H1 (cell line): ENCODE results near the gene UBE2D4. TPM values are rescaled to one million over a fixed set of nuclear protein-coding genes. Genes with fewer than 3 reads are reported as not detected.

Experiments
- CTCF ChIA-PET: fragments of 300-600 bp; sonication (Branson Sonifier 250); formaldehyde crosslinking; loops from one replicate; lab custom pipeline; 2021; ENCODE audit not compliant: partially characterized antibody; lab: Charles Lee
- POLR2A ChIA-PET: fragments of 300-600 bp; sonication (Branson Sonifier 250); formaldehyde crosslinking; loops from one replicate; lab custom pipeline; 2021; ENCODE audit warnings: inconsistent platforms; ENCODE audit not compliant: partially characterized antibody; lab: Charles Lee
- DNase-seq, 2 experiments: peaks; one replicate each; pipeline versions ENCODE4 v3.0.0 to v3.0.0-alpha.2; 2010 to 2022; ENCODE audit warnings: low spot score in 2 of 2, low read depth in 1 of 2, mixed read lengths in 1 of 2
- FAIRE-seq: peaks from 2 replicates; lab custom pipeline; 2011; peaks lifted over from hg19 to GRCh38; lab: Jason Lieb, UNC
- H2AFZ ChIP-seq: 2 replicates; pipeline ENCODE4 v1.8.1; 2012; ENCODE audit warnings: low read length, inconsistent platforms
- H2AK5ac ChIP-seq: 2 replicates; pipeline ENCODE4 v1.6.1; 2013; ENCODE audit warnings: low read depth, low read length
- H2BK120ac ChIP-seq: replicated peaks from 2 replicates; pipeline ENCODE3; 2013; ENCODE audit warnings: low read depth, low read length, inconsistent platforms
- H2BK12ac ChIP-seq: 2 replicates; pipeline ENCODE4 v1.6.1; 2013; ENCODE audit warnings: low read depth, low read length
- H2BK15ac ChIP-seq: 2 replicates; pipeline ENCODE4 v1.6.1; 2013; ENCODE audit warnings: low read length
- H2BK20ac ChIP-seq: 2 replicates; pipeline ENCODE4 v1.6.1; 2013; ENCODE audit warnings: low read length
- H2BK5ac ChIP-seq: 2 replicates; pipeline ENCODE4 v1.6.1; 2013; ENCODE audit warnings: low read depth, low read length
- H3K14ac ChIP-seq: 2 replicates; pipeline ENCODE4 v1.6.1; 2013; ENCODE audit warnings: inconsistent platforms; ENCODE audit not compliant: insufficient read length
- H3K18ac ChIP-seq: 2 replicates; pipeline ENCODE4 v1.6.1; 2013; ENCODE audit warnings: low read length; ENCODE audit errors: extremely low read depth
- H3K23ac ChIP-seq: 2 replicates; pipeline ENCODE4 v1.6.1; 2013; ENCODE audit warnings: inconsistent platforms; ENCODE audit not compliant: insufficient read length
- H3K23me2 ChIP-seq: 2 replicates; pipeline ENCODE4 v1.6.1; 2013; ENCODE audit warnings: low read depth, low read length
- H3K27ac ChIP-seq: 2 replicates; pipeline ENCODE4 v1.6.1; 2011; ENCODE audit warnings: low read depth, low read length, inconsistent platforms
- H3K27me3 ChIP-seq, 4 experiments: replicated peaks in 1 of 4; 1 replicate in 1 of 4; 2 replicates in 3 of 4; pipeline versions ENCODE4 v1.6.1 to v1.8.1; 2011 to 2013; ENCODE audit warnings: low read length in 3 of 4, mild to moderate bottlenecking in 3 of 4, inconsistent platforms in 2 of 4, mixed read lengths in 2 of 4, moderate library complexity in 1 of 4; ENCODE audit not compliant: control insufficient read depth in 3 of 4, insufficient read depth in 3 of 4; ENCODE audit errors: extremely low read depth in 1 of 4
- H3K36me3 ChIP-seq, 4 experiments: 2 replicates each; pipeline versions ENCODE4 v1.6.1 to v1.8.1; 2011 to 2013; ENCODE audit warnings: mild to moderate bottlenecking in 4 of 4, low read length in 3 of 4, moderate library complexity in 2 of 4, control low read depth in 1 of 4, inconsistent platforms in 1 of 4; ENCODE audit not compliant: insufficient read depth in 4 of 4, control insufficient read depth in 2 of 4
- H3K4ac ChIP-seq: replicated peaks from 2 replicates; pipeline ENCODE3; 2013; ENCODE audit warnings: low read length, low read depth, mixed read lengths, inconsistent platforms; ENCODE audit not compliant: insufficient read length
- H3K4me1 ChIP-seq, 4 experiments: replicated peaks in 1 of 4; 1 replicate in 1 of 4; 2 replicates in 3 of 4; pipeline versions ENCODE4 v1.6.1 to v1.8.1; 2011 to 2013; ENCODE audit warnings: low read length in 3 of 4, inconsistent platforms in 2 of 4, mixed read lengths in 1 of 4; ENCODE audit not compliant: insufficient read depth in 4 of 4, control insufficient read depth in 3 of 4
- H3K4me2 ChIP-seq, 2 experiments: 2 replicates each; pipeline versions ENCODE4 v1.6.1 to v1.8.1; 2011 to 2013; ENCODE audit warnings: low read depth in 2 of 2, low read length in 2 of 2, control low read depth in 1 of 2, inconsistent platforms in 1 of 2, mild to moderate bottlenecking in 1 of 2; ENCODE audit not compliant: insufficient read depth in 1 of 2
- H3K4me3 ChIP-seq, 4 experiments: fragments of 200-600, 300-600 bp in 1 of 4; sonication (generic), shearing (Covaris generic), sonication (Bioruptor Twin) in 1 of 4; 2 replicates each; pipeline versions ENCODE4 v1.5.1 to v1.8.1; 2011 to 2016; ENCODE audit warnings: low read length in 4 of 4, low read depth in 3 of 4, control low read depth in 2 of 4, inconsistent platforms in 2 of 4, mild to moderate bottlenecking in 2 of 4, mixed read lengths in 1 of 4, moderate library complexity in 1 of 4; ENCODE audit not compliant: insufficient read depth in 2 of 4; ENCODE audit errors: extremely low read depth in 1 of 4
- H3K56ac ChIP-seq: replicated peaks from 2 replicates; pipeline ENCODE3; 2013; ENCODE audit warnings: low read depth, mild to moderate bottlenecking, mixed read lengths, low read length, inconsistent platforms; ENCODE audit not compliant: insufficient read length
- H3K79me1 ChIP-seq: 2 replicates; pipeline ENCODE4 v1.6.1; 2013; ENCODE audit warnings: low read depth, low read length, control low read depth
- H3K79me2 ChIP-seq, 2 experiments: 2 replicates each; pipeline versions ENCODE4 v1.6.1 to v1.8.1; 2012 to 2013; ENCODE audit warnings: low read length in 2 of 2, mild to moderate bottlenecking in 2 of 2, inconsistent platforms in 1 of 2; ENCODE audit not compliant: insufficient read depth in 2 of 2, control insufficient read depth in 1 of 2
- H3K9ac ChIP-seq, 4 experiments: replicated peaks in 1 of 4; 1 replicate in 1 of 4; 2 replicates in 3 of 4; pipeline versions ENCODE4 v1.6.1 to v1.8.1; 2011 to 2013; ENCODE audit warnings: low read depth in 3 of 4, low read length in 3 of 4, control low read depth in 2 of 4, mild to moderate bottlenecking in 2 of 4, moderate library complexity in 2 of 4, inconsistent platforms in 1 of 4; ENCODE audit errors: extremely low read depth in 1 of 4
- H3K9me3 ChIP-seq, 2 experiments: 2 replicates each; pipeline versions ENCODE4 v1.6.1 to v1.8.1; 2012 to 2013; ENCODE audit warnings: mild to moderate bottlenecking in 2 of 2, moderate library complexity in 2 of 2, control low read depth in 1 of 2, inconsistent platforms in 1 of 2, low read depth in 1 of 2, low read length in 1 of 2, mixed read lengths in 1 of 2; ENCODE audit not compliant: insufficient read depth in 2 of 2
- H4K20me1 ChIP-seq, 2 experiments: replicated peaks in 1 of 2; 2 replicates each; pipeline versions ENCODE3 to v1.8.1; 2011 to 2013; ENCODE audit warnings: inconsistent platforms in 2 of 2, low read length in 2 of 2, mild to moderate bottlenecking in 1 of 2; ENCODE audit not compliant: insufficient read depth in 2 of 2, control insufficient read depth in 1 of 2
- H4K5ac ChIP-seq: 2 replicates; pipeline ENCODE4 v1.6.1; 2013; ENCODE audit warnings: low read length, low read depth, mixed read lengths, inconsistent platforms; ENCODE audit not compliant: insufficient read length
- H4K8ac ChIP-seq: 2 replicates; pipeline ENCODE4 v1.8.0; 2013; ENCODE audit warnings: mild to moderate bottlenecking, moderate library complexity, low read length, inconsistent platforms; ENCODE audit not compliant: insufficient read depth; ENCODE audit errors: extremely low read depth
- H4K91ac ChIP-seq: replicated peaks from 2 replicates; pipeline ENCODE3; 2013; ENCODE audit warnings: low read length, mixed read lengths, inconsistent platforms; ENCODE audit not compliant: insufficient read length
- BRCA1 ChIP-seq: IDR thresholded peaks from 2 replicates; pipeline ENCODE4 v1.6.1; 2012; ENCODE audit warnings: low read depth, low read length, improper control_type of control experiment
- KDM5A ChIP-seq: fragments of 200-600 bp; IDR thresholded peaks from 2 replicates; pipeline ENCODE4 v1.7.1; 2012; ENCODE audit warnings: mild to moderate bottlenecking, low read length, inconsistent platforms, mixed read lengths
- NANOG ChIP-seq: IDR thresholded peaks from 2 replicates; pipeline ENCODE4 v1.6.1; 2011; ENCODE audit warnings: low read length, low read depth, mild to moderate bottlenecking, inconsistent platforms; ENCODE audit not compliant: insufficient read depth, poor library complexity, severe bottlenecking
- NRF1 ChIP-seq: IDR thresholded peaks from 2 replicates; pipeline ENCODE4 v1.6.1; 2011; ENCODE audit warnings: mild to moderate bottlenecking, low read depth, low read length, improper control_type of control experiment
- SIRT6 ChIP-seq: IDR thresholded peaks from one replicate; pipeline ENCODE4 v1.7.1; 2012; ENCODE audit warnings: low read length, inconsistent platforms
- SIX5 ChIP-seq: IDR thresholded peaks from 2 replicates; pipeline ENCODE4 v1.6.1; 2011; ENCODE audit warnings: mild to moderate bottlenecking, low read depth, low read length
- WGBS, 2 experiments: shearing (Covaris generic) in 1 of 2; methylation state at CpG; one replicate each; pipeline versions ENCODE4 v1.1.6 to v1.1.7; 2013 to 2015; ENCODE audit warnings: low lambda C conversion rate in 2 of 2, mixed read lengths in 2 of 2, inconsistent platforms in 1 of 2, low coverage in 1 of 2, missing lambda C conversion rate in 1 of 2; ENCODE audit not compliant: insufficient replicate concordance in 2 of 2, insufficient coverage in 1 of 2, insufficient read length in 1 of 2; ENCODE audit errors: extremely low coverage in 1 of 2, missing lambda C conversion rate in 1 of 2; 5-methylcytosine and 5-hydroxymethylcytosine counted together
- polyA plus RNA-seq, 7 experiments: library from polyadenylated mRNA; depleted of rRNA in 3 of 7; stranded (reverse) in 5 of 7; unstranded in 2 of 7; fragments of >200 nt in 5 of 7; fragments of 200-250 nt in 2 of 7; gene quantifications; 1 replicate in 5 of 7; 2 replicates in 1 of 7; 4 replicates in 1 of 7; pipeline versions ENCODE4 v1.2.1 to v1.2.3, GENCODE V29; 2011 to 2013; ENCODE audit warnings: missing spikeins in 2 of 7, mixed read lengths in 2 of 7
- total RNA-seq: library from RNA; stranded (reverse); fragmentation: NEBNext Ultra II Directional; extraction: Animal tissue kit (Norgen Biotek cat#: 25700); gene quantifications from 2 replicates; pipeline ENCODE4 v1.2.1, GENCODE V29; 2021
- TF ChIP-seq, protein P1 (sequence below): IDR thresholded peaks from 2 replicates; pipeline ENCODE4 v1.6.1; 2012; ENCODE audit warnings: low read length, inconsistent platforms
- TF ChIP-seq, protein P2 (sequence below): IDR thresholded peaks from 2 replicates; pipeline ENCODE4 v1.6.1; 2011; ENCODE audit warnings: low read length, improper control_type of control experiment

UBE2D4 gene
- total and polyA plus RNA-seq, 2 of the 8 experiments (the other 6 are each of a cell fraction or from before 2014, with no cell fraction given), result 3.4 to 9.4 TPM

DNA sequence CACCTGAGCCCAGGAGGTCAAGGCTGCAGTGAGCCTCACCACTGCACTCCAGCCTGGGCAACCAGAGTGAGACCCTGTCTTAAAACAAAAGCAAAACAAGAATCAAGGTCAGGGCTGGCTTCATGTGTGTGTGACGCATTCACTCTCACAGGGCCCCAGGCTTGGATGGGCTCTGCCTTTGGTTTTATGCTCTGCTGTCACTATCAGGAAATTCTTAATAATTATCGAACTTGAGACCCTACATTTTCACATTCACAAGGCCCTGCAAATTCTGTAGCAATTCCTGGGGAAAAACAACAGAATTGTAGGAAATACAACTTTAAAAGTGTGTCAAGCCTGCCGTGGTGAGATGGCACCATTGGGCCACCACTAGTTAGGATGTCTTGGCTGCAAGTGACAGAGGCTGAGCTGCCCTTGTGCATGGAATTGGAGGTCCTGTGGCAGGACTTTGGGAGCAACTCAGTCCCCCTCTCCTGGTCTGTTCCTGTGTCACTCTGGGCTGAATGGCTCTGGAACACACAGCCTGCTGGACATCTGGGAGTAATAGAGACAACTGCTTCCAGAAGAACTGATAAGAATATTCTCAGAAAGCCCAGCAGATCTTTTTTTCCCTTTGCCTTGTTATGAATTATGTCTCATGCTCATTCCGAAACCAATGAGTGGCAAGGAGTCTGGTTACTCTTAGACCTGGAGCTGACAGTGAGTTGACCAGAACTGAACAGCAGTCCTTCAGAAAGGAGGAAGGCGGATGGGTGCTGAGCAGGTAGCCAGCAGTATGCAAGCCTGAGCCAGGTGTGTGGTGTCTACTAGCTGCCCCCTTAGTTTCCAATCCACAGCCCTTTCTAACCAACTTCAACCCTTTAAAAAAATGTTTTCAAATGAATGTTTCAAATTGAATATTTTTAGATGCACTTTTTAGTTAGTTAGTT lies 3.6 kb downstream of the UBE2D4 start:
- Histone ChIP-seq H3K23ac (no peak overlapping the region), H3K79me1 (no peaks in the 10 kb centered on the region), H3K79me2 (no peaks in the 10 kb centered on the region), H4K8ac (no peak overlapping the region), H3K9me3 (no peaks in the 10 kb centered on the region), H2AFZ (no peak overlapping the region), H3K56ac (no peak overlapping the region), H3K36me3 (no peaks in the 10 kb centered on the region), H3K27ac (no peak overlapping the region), H4K91ac (no peak overlapping the region), H4K20me1 (no peaks in the 10 kb centered on the region), H3K27me3 (peaks cover 0 to 18% (median 6%) of the 10 kb centered on the region in 4 experiments; a peak in 6 of 7 replicates), H2BK15ac (no peak overlapping the region), H4K5ac (no peak overlapping the region), H3K4me1 (peaks cover 0 to 4% (median 0%) of the 10 kb centered on the region in 4 experiments; a peak in 2 of 7 replicates), H2BK120ac (no peak overlapping the region), H2BK5ac (no peak overlapping the region), H2AK5ac (no peak overlapping the region), H3K4me3 (no peak overlapping the region), H3K4me2 (no peak overlapping the region), H2BK20ac (no peak overlapping the region), H3K9ac (no peak overlapping the region), H3K4ac (no peak overlapping the region), H2BK12ac (no peak overlapping the region), H3K18ac (no peak overlapping the region), H3K23me2 (peaks cover 4% of the 10 kb centered on the region; the same call in 1 of the 2 replicates), H3K14ac (no peak overlapping the region)
- 87% methylated on average over 5 of the region's 5 CpGs; no CpG with 5 or more reads in 1 of the 2 experiments for WGBS, 2 experiments
- ChIA-PET CTCF (interaction anchor here (1.1 to 1.9 kb wide), 3 partner anchors 9 to 15 kb away, joined by 3 to 8 read pairs (median 3); no protein-coding TSS in a partner anchor), POLR2A (interaction anchor here (0.6 to 0.8 kb wide), 2 partner anchors 10 to 22 kb away, joined by 3 to 4 read pairs; no protein-coding TSS in a partner anchor)
- DNase-seq (no peak), FAIRE-seq (no peak)
- TF ChIP-seq, protein P1, sequence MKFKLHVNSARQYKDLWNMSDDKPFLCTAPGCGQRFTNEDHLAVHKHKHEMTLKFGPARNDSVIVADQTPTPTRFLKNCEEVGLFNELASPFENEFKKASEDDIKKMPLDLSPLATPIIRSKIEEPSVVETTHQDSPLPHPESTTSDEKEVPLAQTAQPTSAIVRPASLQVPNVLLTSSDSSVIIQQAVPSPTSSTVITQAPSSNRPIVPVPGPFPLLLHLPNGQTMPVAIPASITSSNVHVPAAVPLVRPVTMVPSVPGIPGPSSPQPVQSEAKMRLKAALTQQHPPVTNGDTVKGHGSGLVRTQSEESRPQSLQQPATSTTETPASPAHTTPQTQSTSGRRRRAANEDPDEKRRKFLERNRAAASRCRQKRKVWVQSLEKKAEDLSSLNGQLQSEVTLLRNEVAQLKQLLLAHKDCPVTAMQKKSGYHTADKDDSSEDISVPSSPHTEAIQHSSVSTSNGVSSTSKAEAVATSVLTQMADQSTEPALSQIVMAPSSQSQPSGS, result no peak
- TF ChIP-seq NANOG, result no peak
- TF ChIP-seq NRF1, result no peak
- TF ChIP-seq, protein P2, sequence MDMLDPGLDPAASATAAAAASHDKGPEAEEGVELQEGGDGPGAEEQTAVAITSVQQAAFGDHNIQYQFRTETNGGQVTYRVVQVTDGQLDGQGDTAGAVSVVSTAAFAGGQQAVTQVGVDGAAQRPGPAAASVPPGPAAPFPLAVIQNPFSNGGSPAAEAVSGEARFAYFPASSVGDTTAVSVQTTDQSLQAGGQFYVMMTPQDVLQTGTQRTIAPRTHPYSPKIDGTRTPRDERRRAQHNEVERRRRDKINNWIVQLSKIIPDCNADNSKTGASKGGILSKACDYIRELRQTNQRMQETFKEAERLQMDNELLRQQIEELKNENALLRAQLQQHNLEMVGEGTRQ, result no peak
- no peak for TF ChIP-seq BRCA1
- no peak for TF ChIP-seq SIRT6
- TF ChIP-seq SIX5, result no peak
- no peak for TF ChIP-seq KDM5A
